GM21529 (cell line): ENCODE measurements around the gene FOXS1.

Experiments used
- ATAC-seq: cut with Tn5 transposase; IDR thresholded peaks from one replicate; pipeline ENCODE4 v1.9.1; 2021; ENCODE audit not compliant: unreplicated experiment

FOXS1 gene

GRCh38 chr20:31861385-31862156 lies 16.2 kb upstream of the FOXS1 start:
- ATAC-seq, result no peak

DNA sequence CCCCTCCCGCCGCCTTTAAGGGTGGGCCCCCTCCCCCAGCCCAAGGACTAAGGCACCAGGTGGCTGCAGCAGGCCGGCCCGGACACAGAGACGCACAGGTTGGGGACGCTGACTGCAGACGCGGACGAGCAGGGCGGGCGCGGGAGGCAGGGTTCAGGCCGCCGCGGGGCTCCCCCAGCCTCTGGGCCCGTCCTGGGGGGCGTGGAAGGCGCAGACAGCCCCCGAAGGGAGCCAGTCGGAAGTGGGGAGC lies 15.7 kb upstream of the FOXS1 start:
- ATAC-seq, result no peak

DNA sequence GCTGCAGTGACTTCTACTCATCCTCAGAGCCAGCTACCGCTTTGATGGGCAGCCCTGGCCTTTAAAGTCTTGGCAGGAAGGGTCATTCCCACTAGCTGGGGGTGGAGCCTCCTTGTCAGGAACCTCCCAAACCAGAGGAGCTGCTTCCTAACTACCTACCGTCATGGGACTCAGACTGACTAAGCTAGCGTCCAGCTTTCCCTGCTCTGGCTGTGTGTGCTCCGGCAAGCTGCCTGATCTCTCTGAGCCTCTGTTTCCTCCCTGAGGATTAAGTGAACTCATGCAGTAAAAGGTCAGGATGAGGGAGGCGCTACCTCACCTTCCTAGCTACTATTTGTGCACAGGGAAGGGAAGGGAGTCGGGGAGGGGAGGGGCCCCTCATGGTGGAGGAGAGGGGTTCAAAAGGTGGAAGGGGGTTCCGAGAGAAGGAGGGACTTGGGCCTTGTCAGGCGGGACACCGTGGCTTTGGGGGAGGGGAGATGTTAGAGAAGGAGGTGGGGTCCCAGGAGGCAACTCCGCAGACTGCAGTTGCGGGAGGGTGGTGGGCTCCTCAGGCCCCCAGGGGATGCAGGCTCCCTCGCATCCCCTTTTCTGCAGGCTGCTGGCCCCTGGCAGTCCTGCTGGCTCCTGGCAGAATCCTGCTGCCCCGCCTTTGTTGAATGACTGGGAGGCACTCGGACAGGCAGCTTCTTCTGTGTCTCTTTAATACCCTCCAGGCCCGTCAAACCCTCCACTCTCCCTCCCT lies 15.2 kb upstream of the FOXS1 start:
- ATAC-seq, result no peak

DNA sequence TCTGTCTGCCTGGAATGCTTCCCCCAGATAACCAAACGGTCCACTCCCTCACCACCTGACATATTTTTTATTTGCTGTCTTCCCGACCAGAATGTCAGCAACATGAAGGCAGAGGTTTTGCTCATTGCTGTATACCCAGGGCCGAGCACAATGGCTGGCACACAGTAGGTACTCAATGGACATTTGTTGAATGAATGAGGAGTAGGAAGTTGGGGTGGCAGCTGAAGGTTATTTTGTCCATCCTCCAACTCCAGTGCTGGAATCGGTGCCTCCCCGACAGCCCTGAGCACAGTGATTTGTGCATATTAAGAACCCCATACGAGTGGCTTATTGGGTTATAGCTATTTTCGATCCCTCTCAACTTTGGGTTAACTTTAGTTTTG lies 14.6 kb upstream of the FOXS1 start:
- ATAC-seq, result no peak

- ATAC-seq, result no peak
Observed at GRCh38 chr20:31859266-31859997, 14.0 kb upstream of the FOXS1 start.

GRCh38 chr20:31858760-31859083 lies 13.3 kb upstream of the FOXS1 start:
- ATAC-seq, result no peak

DNA sequence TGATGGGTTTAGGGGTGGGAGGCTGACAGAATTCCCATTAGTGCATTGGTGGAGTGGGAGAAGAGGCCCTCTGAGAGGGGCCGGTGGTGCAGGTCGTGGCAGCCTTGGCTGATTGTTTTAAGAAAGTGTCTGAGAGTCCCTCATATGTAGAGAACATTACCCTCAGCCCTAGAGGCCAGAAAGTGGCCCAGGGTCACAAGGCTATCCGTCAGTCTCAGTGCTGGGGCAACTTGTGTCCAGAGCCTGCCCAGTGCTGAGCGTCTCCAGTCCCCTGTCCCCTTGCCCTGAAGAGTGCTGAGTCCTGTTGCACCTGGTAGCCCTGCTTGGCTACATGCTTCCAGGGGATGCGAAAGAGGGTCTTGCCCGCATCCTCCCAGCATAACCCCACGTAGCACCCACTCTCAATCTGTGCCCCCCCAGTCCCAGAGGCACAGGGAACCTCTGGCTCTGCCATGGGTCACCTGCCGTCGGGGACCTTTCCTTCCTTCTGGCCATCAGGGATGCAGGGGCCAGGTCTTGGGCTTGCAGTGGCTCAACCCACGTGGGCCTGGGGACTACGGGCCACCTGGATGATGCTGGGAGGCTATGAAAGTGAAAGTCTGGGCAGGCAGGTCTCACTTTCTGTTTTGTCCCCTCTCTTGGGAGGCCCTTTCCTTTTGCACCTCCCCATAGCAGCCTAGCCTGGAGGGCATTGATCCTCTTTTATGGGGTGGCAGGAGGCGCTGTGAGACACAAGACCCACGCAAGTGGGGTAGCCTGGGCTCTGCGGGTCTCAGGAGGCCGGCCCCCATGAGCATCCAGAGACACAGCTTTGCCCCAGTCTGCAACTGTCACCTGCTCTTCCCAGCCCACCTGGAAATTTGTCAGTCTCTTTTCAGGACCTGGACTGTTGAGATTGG lies 12.7 kb upstream of the FOXS1 start:
- ATAC-seq, result no peak

GRCh38 chr20:31856516-31856915 lies 11.1 kb upstream of the FOXS1 start:
- ATAC-seq, result no peak

- ATAC-seq, result no peak
Observed at GRCh38 chr20:31853481-31853880, 8.1 kb upstream of the FOXS1 start.

DNA sequence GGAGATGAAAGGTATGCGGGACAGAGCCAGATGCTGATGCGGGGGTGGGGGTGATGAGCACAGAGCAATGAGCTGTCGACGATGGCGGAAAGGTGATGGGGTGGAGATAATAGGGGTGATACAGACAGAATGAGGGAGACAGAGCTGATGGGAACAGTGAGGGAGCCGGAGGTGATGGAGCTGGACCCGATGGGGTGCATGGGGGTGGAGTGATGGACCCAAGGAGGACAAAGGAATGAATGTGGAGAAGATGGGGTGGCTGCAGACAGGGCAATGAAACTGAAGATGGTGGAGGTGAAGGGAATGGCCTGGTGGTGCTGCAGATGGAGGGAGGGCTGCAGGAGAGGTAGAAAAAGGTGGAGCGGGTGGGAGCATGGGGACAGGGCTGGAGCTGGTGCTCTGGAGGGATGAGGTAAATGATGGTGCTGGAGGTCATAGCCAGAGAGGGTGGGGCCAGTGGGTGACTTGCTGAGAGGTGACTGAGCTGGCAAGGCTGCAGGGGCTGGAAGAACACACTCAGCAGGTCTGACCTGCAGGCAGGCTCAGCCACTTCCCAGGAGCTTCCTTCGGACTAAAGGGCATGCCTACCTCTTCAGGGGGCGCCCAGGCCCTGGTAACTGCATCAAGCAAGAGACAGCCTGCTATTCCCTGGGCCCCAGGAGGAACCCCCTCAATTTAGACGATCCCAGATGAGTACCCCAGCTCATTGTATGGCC lies 6.0 kb upstream of the FOXS1 start:
- ATAC-seq, result no peak

DNA sequence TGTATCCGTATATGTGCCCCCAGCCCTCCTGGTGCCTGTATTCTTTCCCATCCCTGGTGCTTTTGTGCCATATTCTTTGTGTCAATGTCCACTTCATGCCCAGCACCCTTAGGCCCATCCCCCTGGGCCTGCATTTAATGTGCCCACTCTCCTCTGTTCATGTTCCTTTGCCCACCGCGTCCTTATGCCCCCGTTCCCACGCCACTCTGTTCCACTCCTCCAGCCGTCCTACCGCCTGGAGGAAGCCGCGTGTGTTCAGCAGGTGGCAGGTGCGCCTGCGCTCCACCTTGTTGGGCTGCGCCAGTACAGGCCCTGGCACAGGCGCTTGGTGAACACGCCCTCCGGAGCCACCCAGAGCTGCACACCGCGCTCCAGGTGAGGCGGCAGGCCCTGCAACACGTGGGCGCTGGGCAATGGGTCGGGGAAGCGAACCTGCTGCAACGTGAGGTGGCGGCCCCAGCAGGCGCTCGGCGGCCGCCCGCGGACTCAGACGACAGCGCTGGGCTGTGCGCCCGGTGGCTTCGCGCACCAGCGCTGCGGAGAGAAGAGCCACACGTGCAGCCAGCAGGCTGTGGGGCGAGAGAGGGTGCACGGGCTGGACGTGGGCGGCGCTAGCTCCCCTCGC lies 4.0 kb upstream of the FOXS1 start:
- no peak for ATAC-seq

- no peak for ATAC-seq
Observed at GRCh38 chr20:31848088-31848999, 2.9 kb upstream of the FOXS1 start.

GRCh38 chr20:31846793-31847138 lies 1.4 kb upstream of the FOXS1 start:
- ATAC-seq, result no peak

GRCh38 chr20:31844737-31845299 lies 586 bp downstream of the FOXS1 start:
- ATAC-seq, result no peak

DNA sequence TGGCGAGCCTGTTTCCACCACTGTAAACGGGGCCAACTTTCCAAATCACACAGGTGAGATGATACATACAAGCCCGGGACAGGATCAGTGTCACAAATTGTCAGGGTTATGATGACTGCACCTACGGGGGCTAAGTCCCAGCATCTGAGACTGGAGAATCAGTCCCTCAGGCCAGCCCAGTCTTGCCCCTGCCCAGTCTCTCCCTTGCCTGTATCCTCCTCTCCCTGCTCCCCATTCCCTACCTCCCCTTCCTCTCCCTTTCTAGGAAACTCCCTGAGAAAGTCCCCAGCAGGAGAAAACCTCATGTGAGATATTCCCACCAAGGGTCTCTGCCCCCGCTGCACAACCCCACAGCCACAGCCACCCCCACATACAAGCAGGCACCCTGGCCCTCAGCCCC lies 1.5 kb downstream of the FOXS1 start:
- no peak for ATAC-seq

GRCh38 chr20:31843288-31843687 lies 2.1 kb downstream of the FOXS1 start:
- ATAC-seq, result no peak

DNA sequence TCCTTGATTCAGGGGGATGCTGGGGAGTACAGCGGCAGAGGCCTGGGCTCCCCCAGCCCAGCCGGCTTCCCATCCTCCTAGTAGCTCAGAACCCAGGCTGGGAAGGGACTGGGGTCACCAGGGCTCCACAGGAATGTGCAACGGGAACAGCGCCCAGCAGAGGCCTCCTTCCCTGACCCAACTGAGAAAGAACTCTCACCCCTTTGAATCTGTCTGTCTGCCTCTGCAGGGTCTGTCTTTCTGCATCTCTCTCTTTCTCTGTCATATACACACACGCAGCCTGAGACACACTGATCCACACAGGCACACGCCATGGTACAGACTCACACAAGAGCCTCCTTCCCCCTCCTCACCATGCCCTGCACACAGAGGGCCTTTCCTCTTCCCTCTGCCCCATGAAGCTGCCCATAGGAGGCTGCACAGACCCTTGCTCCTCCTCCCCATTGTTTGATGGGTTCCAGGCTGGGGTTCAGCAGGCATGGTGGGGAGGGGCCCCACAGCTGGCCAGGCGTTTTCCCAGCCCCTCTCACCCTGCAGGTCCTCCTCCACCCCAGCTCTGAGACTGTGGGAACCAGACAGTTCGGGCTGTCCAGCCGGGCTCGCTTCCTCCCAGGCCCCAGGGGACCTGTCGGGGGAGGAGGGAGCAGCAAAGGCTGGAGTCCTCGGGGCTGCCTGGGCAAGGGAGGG lies 2.8 kb downstream of the FOXS1 start:
- ATAC-seq, result no peak

GRCh38 chr20:31841928-31842327 lies 3.5 kb downstream of the FOXS1 start:
- ATAC-seq, result no peak
